Calu3 (cell line): ENCODE results near the gene DAB1. TPM values are rescaled to one million over a fixed set of nuclear protein-coding genes. Genes with fewer than 3 reads are reported as not detected.

Experiments
- BruUV-seq: library from RNA; stranded (reverse); fragments of 400-500 nt; replicated peaks from 2 replicates; lab custom pipeline; 2021; lab: Mats Ljungman, UMichigan
- CTCF ChIA-PET: fragments of 300-600 bp; sonication (Branson Sonifier 250); formaldehyde crosslinking; loops from one replicate; lab custom pipeline; 2022; ENCODE audit warnings: antibody characterized with exemption; lab: Charles Lee
- DNase-seq: peaks from one replicate; pipeline ENCODE4 v3.0.0; 2022
- H3K27ac Mint-ChIP-seq: one replicate; pipeline ENCODE4 v1.8.0; 2022; ENCODE audit warnings: mixed read lengths; ENCODE audit not compliant: unreplicated experiment
- H3K27me3 Mint-ChIP-seq: one replicate; pipeline ENCODE4 v1.8.0; 2022; ENCODE audit warnings: mixed read lengths; ENCODE audit not compliant: unreplicated experiment
- H3K36me3 Mint-ChIP-seq: one replicate; pipeline ENCODE4 v1.8.0; 2022; ENCODE audit warnings: mild to moderate bottlenecking, moderate library complexity, mixed read lengths; ENCODE audit not compliant: insufficient read depth, unreplicated experiment
- H3K4me1 Mint-ChIP-seq: one replicate; pipeline ENCODE4 v1.8.0; 2022; ENCODE audit warnings: mild to moderate bottlenecking, low read depth, mixed read lengths; ENCODE audit not compliant: unreplicated experiment
- H3K4me3 Mint-ChIP-seq: one replicate; pipeline ENCODE4 v1.8.0; 2022; ENCODE audit warnings: mild to moderate bottlenecking, low read depth, moderate library complexity, mixed read lengths; ENCODE audit not compliant: unreplicated experiment
- H3K9me3 Mint-ChIP-seq: one replicate; pipeline ENCODE4 v1.8.0; 2022; ENCODE audit warnings: low read depth, mixed read lengths; ENCODE audit not compliant: unreplicated experiment
- intact Hi-C: fragments of 100-400 bp; cut with micrococcal nuclease; formaldehyde crosslinking; loops from one replicate; pipeline ENCODE4 v1.10.0; 2022; ENCODE audit not compliant: unreplicated experiment
- total RNA-seq: library from RNA; stranded (reverse); gene quantifications from 2 replicates; pipeline ENCODE4 v1.2.3, GENCODE V29; 2022
- TF ChIP-seq, protein P1 (sequence below): fragments of 200-600 bp; IDR thresholded peaks from one replicate; pipeline ENCODE4 v1.8.0; 2022; ENCODE audit warnings: antibody characterized with exemption; ENCODE audit not compliant: unreplicated experiment

The DAB1 gene
- total RNA-seq, 1 experiment from 2014 or later, result not detected

DNA sequence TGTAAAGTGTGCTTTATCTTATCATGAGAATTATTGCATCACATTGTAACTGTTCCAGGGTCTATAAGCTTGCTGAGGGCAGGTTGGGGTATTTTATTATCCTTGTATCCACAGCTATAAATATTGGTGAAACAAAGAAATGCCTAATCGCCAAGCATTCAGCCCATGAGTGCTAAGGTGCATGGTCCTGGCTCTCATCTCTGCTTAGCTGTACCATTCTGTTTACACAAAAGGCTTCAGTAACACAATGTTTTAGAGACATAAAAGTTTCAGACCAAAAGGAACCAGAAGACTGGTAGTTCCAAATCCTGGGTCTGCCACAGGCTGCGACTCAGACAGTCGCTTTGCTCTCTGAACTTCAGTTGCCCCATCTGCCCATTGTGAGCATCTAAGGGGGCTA, 358.4 kb downstream of the DAB1 start:
- no TSS peak for BruUV-seq
- H3K9me3 Mint-ChIP-seq, result no peaks in the 10 kb centered on the region
- CTCF ChIA-PET, result no interaction called here
- no peaks in the 10 kb centered on the region for H3K4me1 Mint-ChIP-seq
- H3K27ac Mint-ChIP-seq, result no peak overlapping the region
- no peaks in the 10 kb centered on the region for H3K36me3 Mint-ChIP-seq
- intact Hi-C loops, result no loop called here
- DNase-seq, result no peak
- H3K4me3 Mint-ChIP-seq, result no peak overlapping the region
- TF ChIP-seq, protein P1, sequence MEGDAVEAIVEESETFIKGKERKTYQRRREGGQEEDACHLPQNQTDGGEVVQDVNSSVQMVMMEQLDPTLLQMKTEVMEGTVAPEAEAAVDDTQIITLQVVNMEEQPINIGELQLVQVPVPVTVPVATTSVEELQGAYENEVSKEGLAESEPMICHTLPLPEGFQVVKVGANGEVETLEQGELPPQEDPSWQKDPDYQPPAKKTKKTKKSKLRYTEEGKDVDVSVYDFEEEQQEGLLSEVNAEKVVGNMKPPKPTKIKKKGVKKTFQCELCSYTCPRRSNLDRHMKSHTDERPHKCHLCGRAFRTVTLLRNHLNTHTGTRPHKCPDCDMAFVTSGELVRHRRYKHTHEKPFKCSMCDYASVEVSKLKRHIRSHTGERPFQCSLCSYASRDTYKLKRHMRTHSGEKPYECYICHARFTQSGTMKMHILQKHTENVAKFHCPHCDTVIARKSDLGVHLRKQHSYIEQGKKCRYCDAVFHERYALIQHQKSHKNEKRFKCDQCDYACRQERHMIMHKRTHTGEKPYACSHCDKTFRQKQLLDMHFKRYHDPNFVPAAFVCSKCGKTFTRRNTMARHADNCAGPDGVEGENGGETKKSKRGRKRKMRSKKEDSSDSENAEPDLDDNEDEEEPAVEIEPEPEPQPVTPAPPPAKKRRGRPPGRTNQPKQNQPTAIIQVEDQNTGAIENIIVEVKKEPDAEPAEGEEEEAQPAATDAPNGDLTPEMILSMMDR, result no peak
- H3K27me3 Mint-ChIP-seq, result no peaks in the 10 kb centered on the region

GRCh38 chr1:57064379-57065140, 359.3 kb downstream of the DAB1 start:
- Mint-ChIP-seq H3K9me3 (no peaks in the 10 kb centered on the region), H3K27me3 (no peaks in the 10 kb centered on the region)
- intact Hi-C loops, result no loop called here

GRCh38 chr1:57063406-57064125, 360.3 kb downstream of the DAB1 start:
- H3K27me3 Mint-ChIP-seq, result no peaks in the 10 kb centered on the region
- CTCF ChIA-PET, result interaction anchor here (0.6 kb wide), 1 partner anchor 628 kb away, joined by 5 read pairs; no protein-coding TSS in a partner anchor
- peaks cover 2% of the 10 kb centered on the region for H3K9me3 Mint-ChIP-seq
- TF ChIP-seq, protein P1, result no peak
- H3K27ac Mint-ChIP-seq, result no peak overlapping the region
- no TSS peak for BruUV-seq
- H3K36me3 Mint-ChIP-seq, result no peaks in the 10 kb centered on the region
- no peak for DNase-seq
- H3K4me3 Mint-ChIP-seq, result no peak overlapping the region
- H3K4me1 Mint-ChIP-seq, result no peaks in the 10 kb centered on the region
- intact Hi-C loops, result no loop called here

More at GRCh38 chr1:57064379-57065140, 359.3 kb downstream of the DAB1 start:
- CTCF ChIA-PET, result no interaction called here
- DNase-seq, result no peak
- TF ChIP-seq, protein P1, result no peak
- Mint-ChIP-seq H3K4me3 (no peak overlapping the region), H3K36me3 (no peaks in the 10 kb centered on the region), H3K27ac (no peak overlapping the region), H3K4me1 (no peaks in the 10 kb centered on the region)
- no TSS peak for BruUV-seq

- Mint-ChIP-seq H3K27ac (no peak overlapping the region), H3K4me1 (no peaks in the 10 kb centered on the region), H3K9me3 (peaks cover 5% of the 10 kb centered on the region), H3K27me3 (no peaks in the 10 kb centered on the region), H3K4me3 (no peak overlapping the region), H3K36me3 (no peaks in the 10 kb centered on the region)
- intact Hi-C loops, result no loop called here
- CTCF ChIA-PET, result no interaction called here
- DNase-seq, result peak; percentile 1
- TF ChIP-seq, protein P1, result no peak
- BruUV-seq, result no TSS peak
These were observed 362.5 kb downstream of the DAB1 start for GRCh38 chr1:57061369-57061768.
